COLO829 (cell line): ENCODE results near the gene MYO15A.

Experiments used
- DNase-seq: peaks from one replicate; pipeline ENCODE4 v3.0.0; 2012; ENCODE audit warnings: low spot score

Gene MYO15A

DNA sequence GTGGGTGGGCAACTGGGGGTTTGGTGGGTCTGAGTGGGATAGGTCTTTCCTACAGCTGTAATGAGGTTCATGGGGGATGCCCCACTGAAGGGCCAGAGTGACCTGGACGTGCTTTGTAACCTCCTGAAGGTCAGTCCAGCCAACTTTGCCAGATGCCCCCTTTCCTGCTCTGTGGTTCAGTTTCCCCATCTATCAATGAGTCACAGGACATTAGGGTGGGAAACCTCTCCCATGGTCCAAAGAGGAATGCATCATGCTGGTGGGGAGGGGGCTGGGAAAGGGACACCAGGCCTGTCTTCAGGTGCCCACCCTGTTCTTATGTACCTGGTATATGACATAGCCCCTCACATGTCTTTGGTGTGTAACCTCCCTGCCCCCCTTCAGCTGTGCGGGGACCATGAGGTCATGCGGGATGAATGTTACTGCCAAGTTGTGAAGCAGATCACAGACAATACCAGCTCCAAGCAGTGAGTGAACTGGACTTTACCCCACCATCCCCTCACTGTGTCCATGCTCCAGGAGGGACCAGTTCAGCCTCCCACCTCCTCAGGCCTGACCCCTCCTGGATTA is 51.1 kb downstream of the MYO15A start:
- DNase-seq: no peak

- DNase-seq: no peak
Observed at GRCh38 chr17:18160128-18160856, 51.7 kb downstream of the MYO15A start.

GRCh38 chr17:18161207-18162145 is 52.9 kb downstream of the MYO15A start:
- DNase-seq: no peak

GRCh38 chr17:18163547-18163946 is 55.0 kb downstream of the MYO15A start:
- DNase-seq: no peak

DNA sequence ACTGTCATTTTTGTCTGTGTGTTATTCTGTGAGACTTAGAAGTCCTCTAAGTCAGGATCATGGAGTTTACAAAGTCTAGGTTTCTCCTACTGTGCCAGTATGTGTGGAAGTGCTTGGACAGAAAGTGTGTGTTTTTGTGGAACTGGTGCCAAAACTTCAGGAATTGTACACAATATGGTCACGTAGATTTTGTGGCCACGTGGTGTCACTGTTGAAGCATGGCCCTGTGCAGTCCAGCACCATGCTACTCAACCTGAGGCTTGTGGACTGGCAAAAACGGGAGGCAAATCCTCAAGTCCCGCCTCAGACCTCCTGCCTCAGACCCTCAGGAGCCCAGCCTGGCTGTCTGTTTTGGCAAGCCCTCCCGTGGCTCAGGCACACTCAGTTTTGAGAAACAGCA is 58.3 kb downstream of the MYO15A start:
- no peak for DNase-seq

DNA sequence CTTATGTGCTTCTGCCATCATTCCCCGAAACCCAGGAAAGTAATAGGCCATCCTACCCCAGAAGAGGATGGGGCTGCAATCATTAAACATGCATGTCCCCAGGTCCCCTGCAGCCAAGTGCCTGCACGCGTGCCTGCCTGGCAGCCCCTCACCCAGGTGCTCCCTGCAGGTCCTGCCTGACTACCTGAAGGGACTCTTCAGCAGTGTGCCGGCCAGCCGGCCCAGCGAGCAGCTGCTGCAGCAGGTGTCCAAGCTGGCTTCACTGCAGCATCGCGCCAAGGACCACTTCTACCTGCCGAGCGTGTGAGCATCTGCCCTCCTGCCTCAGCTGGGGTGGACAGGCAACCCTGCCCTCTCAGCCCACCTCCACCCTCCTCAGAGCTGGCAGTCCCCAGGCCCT is 58.9 kb downstream of the MYO15A start:
- no peak for DNase-seq

- no peak for DNase-seq
Observed at GRCh38 chr17:18172531-18173278, 64.1 kb downstream of the MYO15A start.

DNA sequence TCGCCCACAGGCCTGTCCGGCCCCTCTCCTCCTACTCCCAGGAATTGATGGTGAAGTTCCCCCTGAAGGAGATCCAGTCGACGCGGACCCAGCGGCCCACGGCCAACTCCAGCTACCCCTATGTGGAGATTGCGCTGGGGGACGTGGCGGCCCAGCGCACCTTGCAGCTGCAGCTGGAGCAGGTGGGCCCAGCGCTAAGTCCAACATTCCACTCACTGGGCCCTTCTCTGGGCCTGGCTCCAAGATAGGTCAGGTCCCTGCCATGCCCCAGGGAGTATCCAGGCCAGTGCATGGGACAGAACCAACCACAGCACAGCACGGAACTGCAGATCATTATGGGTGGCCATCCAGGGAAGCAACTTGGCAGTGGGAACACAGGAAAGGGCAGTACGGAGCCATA is 65.2 kb downstream of the MYO15A start:
- DNase-seq: no peak

DNA sequence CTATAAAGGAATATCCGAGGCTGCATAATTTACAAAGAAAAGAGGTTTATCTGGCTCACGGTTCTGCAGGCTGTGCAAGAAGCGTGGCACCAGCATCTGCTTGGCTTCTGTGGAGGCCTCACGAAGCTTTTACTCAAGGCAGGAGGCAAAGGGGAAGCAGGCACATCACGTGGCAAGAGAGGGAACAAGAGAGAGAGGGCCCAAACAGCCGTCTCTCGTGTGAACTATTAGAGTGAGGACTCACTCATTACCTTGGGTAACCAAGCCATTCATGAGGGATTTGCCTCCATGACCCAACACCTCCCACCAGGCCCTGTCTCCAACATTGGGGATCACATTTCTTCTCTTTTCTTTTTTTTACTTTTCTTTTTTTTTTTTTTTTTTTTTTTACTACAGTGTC is 67.6 kb downstream of the MYO15A start:
- no peak for DNase-seq

GRCh38 chr17:18177133-18177532 is 68.6 kb downstream of the MYO15A start:
- DNase-seq: no peak

DNA sequence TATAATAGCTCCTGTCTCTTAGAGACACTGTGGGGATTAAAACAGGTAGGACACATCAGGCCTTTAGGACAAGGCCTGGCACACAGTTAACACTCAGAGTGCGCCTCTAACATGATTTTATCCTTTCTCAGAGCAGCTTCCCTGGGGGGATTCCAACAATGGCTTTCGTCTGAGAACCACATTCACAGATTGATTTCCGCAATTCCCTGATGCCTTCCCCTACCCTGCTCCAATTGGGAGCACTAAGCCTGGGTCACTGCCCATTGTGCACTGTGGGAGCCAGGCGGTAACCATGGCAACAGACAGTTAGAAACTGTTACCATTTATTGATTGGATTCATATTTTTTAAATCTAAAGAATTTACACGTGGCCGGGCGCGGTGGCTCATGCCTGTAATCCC is 69.2 kb downstream of the MYO15A start:
- no peak for DNase-seq

DNA sequence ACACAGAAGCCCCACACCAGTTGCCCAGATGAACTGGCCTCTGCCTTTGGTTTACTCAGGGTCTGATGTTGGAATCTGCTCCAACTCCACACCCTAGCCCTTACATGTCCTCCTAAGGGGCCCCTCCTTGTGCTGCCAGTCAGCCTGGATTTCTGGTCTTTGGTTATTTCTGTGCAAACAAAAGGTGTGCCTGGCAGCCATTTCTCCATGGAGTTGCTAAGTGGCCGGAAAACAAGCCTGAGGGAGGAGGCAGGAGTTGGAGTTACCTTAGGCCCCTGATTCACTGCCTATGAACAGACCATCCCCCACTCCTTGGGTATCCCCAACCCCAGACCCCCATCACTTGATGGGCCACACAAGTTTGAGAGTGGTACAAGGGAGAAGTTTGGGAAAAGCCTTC is 70.6 kb downstream of the MYO15A start:
- no peak for DNase-seq

DNA sequence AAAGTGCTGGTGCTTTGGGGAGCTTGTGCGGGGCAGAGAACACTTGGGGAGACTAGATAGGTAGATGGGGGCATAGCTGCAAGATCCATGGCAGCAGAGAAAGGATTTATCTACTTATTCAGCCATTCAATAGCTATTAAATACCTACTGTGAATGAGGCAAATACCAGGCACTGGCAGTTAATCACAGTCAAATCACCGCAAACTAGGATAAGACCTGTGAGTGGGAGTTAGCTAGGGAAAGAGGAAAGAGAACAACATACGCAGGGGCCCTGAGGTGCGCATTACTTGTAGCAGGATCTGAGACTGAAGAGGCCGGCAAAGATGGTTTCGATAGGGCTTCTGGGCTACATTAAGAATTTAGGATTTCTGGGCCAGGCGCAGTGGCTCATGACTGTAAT is 71.2 kb downstream of the MYO15A start:
- no peak for DNase-seq

DNA sequence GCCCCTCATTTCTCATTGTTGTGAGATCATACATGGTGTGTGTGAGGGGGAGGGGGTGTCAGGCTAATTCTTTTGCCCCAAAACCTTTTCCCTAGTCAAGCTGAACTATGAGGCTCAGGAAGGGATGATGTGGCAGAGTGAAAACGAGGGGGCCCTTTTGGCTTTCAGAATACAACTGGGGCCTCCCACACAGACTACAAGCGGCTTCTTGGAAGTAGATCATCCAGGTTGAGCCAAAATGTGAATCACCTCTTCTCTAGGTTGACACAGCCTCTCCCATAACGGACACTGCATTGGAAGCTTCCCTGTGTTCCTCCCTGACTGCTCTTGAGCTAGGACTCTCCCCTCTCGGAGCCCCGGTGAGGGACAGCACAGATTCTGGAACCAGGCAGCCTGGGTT is 72.8 kb downstream of the MYO15A start:
- DNase-seq: no peak

DNA sequence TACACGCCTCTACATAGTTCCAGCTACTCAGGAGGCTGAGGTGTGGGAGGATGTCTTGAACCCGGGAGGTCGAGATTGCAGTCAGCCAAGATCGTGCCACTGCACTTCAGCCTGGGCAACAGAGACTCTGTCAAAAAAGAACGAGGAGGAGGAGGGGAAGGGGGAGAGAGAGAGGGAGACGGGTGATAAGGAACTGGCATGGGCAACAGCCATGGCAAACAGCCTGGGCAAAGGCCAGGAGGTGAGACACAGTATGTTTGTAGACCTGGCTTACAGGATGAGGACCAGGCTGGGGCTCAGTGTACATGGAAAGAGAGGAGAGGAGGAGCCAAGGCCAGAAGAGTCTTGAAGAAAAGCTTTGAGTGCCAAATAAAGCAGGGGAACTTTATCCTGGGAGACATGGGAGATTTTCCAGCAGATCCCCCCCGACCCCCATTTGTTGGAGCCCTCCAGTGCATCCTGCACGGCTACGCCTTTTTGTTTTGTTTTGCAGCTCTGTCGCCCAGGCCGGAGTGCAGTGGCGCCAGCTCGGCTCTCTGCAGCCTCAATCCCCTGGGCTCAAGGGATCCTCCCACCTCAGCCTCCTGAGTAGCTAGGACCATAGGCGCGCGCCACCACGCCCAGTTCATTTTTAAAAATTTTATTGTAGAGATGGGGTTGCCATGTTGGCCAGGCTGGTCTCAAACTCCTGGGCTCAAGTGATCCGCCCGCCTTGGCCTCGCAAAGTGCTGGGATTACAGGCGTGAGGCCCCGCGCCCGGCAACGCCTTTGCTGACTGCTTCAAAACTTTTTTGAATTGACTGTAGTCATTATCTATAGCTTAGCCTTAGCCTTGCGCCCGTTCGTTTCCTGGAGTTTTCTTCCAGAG is 73.8 kb downstream of the MYO15A start:
- DNase-seq: no peak

DNA sequence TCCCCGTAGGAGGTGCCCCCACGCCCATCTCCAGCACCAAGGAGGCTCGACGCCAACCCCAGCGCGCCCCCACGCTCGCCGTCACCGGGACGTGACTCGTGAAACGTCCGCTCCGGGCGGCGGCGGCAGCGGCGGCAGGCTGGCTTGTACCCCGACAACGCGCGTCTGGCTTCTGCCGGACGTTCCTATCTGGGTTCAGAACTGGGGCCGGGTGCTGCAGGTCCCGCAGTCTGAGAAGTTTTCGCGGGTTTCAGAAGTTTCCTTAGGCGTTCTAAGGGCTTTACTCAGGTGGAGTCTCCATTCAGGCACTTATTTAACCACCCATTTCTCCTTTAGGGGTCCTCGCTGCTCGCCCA is 74.4 kb downstream of the MYO15A start:
- peak; percentile 68 for DNase-seq

GRCh38 chr17:18183334-18184142 is 75.0 kb downstream of the MYO15A start, which contains the start of gene ALKBH5:
ALKBH5 (plus strand) TSS chr17:18183828; CDS start chr17:18184244, 416 bp downstream.
- DNase-seq: peak; percentile 99

DNA sequence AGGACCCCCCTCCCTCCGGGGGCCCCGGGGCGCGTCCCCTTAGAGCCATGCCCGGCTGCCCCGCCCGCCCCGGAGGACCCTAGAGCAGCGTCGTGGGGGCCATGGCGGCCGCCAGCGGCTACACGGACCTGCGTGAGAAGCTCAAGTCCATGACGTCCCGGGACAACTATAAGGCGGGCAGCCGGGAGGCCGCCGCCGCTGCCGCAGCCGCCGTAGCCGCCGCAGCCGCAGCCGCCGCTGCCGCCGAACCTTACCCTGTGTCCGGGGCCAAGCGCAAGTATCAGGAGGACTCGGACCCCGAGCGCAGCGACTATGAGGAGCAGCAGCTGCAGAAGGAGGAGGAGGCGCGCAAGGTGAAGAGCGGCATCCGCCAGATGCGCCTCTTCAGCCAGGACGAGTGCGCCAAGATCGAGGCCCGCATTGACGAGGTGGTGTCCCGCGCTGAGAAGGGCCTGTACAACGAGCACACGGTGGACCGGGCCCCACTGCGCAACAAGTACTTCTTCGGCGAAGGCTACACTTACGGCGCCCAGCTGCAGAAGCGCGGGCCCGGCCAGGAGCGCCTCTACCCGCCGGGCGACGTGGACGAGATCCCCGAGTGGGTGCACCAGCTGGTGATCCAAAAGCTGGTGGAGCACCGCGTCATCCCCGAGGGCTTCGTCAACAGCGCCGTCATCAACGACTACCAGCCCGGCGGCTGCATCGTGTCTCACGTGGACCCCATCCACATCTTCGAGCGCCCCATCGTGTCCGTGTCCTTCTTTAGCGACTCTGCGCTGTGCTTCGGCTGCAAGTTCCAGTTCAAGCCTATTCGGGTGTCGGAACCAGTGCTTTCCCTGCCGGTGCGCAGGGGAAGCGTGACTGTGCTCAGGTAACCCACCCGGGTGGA is 75.8 kb downstream of the MYO15A start:
- no peak for DNase-seq

DNA sequence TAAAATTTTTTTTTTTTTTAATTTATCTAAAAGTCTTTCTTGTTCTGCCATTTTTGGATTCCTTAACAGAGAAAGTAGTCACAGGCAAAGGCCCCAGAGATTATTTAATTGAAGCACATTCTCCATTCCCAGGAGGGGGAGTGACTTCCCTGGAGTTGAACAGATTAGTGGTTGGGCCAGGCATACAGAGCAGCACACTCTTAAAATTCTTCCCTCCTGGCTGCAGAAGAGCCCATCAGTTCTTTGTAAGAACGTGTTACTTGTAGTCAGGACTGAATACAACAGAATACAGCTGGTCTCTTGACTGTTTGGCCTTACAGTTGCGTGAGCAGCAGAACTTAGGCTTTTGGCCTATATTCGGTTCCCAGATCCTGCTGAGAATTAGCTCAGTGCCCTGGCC is 76.8 kb downstream of the MYO15A start:
- DNase-seq: no peak
